ENCODE results near the gene LEMD3. TPM values are rescaled to one million over a fixed set of nuclear protein-coding genes. Genes with fewer than 3 reads are reported as not detected.

The LEMD3 gene
- polyA plus RNA-seq, 1 donor (not counting 4 experiments of a cell fraction or from before 2014, with no cell fraction given) = 21.8 TPM

GRCh38 chr12:65232476-65233077, 63.2 kb downstream of the LEMD3 start:
- Histone ChIP-seq H3K27me3 (ENCODE audit: control insufficient read depth, extremely low read depth, insufficient read depth, low read length) (no peaks in the 10 kb centered on the region), H3K9me3 (ENCODE audit: control insufficient read depth, low read depth, low read length) (no peaks in the 10 kb centered on the region), H2AFZ (ENCODE audit: control insufficient read depth, low read length) (no peak overlapping the region), H3K4me3 (ENCODE audit: control insufficient read depth in 2 of 3, extremely low read depth in 1 of 3, insufficient read depth in 2 of 3, low read depth in 1 of 3, low read length in 3 of 3) (no peak overlapping the region), H3K9me1 (ENCODE audit: control insufficient read depth, extremely low read depth, insufficient read depth, low read length) (no peaks in the 10 kb centered on the region), H3K4me2 (ENCODE audit: control insufficient read depth, extremely low read depth, insufficient read depth, low read depth, low read length) (no peak overlapping the region), H3K9ac (ENCODE audit: control insufficient read depth, extremely low read depth, insufficient read depth, low read length) (no peak overlapping the region), H3K79me2 (ENCODE audit: control insufficient read depth, insufficient read depth, low read length) (peaks cover 10% of the 10 kb centered on the region), H3K36me3 (ENCODE audit: control insufficient read depth in 2 of 2, extremely low read depth in 1 of 2, insufficient read depth in 2 of 2, low read length in 2 of 2) (no peaks in the 10 kb centered on the region), H3K4me1 (ENCODE audit: control insufficient read depth, extremely low read depth, insufficient read depth, low read length) (peaks cover 3% of the 10 kb centered on the region), H3K27ac (ENCODE audit: control insufficient read depth, insufficient read depth, low read length) (no peak overlapping the region), H4K20me1 (ENCODE audit: control insufficient read depth, extremely low read depth, insufficient read depth, low read length) (no peaks in the 10 kb centered on the region)
- TF ChIP-seq CTCF (optimal IDR thresholded peaks at IDR 0.05 in 1 of 3, IDR thresholded peaks at IDR 0.05 in 1 of 3, conservative IDR thresholded peaks at IDR 0.05 in 1 of 3; ENCODE audit: extremely low read depth in 1 of 3, insufficient read depth in 2 of 3, low read length in 3 of 3) (peak in 1 of 3 experiments; percentile 12), EZH2 (IDR thresholded peaks at IDR 0.05; ENCODE audit: low read length) (no peak)
- dilution Hi-C loops (cut with MboI; ENCODE audit: extremely low pct_ligation_motif_present, low sequenced_read_pairs) = no loop called here
- FAIRE-seq = no peak
- no peak for DNase-seq (ENCODE audit: low read depth, low spot score)

- Histone ChIP-seq H3K27ac (ENCODE audit: control insufficient read depth, insufficient read depth, low read length) (no peak overlapping the region), H4K20me1 (ENCODE audit: control insufficient read depth, extremely low read depth, insufficient read depth, low read length) (no peaks in the 10 kb centered on the region), H3K9me1 (ENCODE audit: control insufficient read depth, extremely low read depth, insufficient read depth, low read length) (no peaks in the 10 kb centered on the region), H3K27me3 (ENCODE audit: control insufficient read depth, extremely low read depth, insufficient read depth, low read length) (no peaks in the 10 kb centered on the region), H2AFZ (ENCODE audit: control insufficient read depth, low read length) (no peak overlapping the region), H3K4me1 (ENCODE audit: control insufficient read depth, extremely low read depth, insufficient read depth, low read length) (no peaks in the 10 kb centered on the region), H3K36me3 (ENCODE audit: control insufficient read depth in 2 of 2, extremely low read depth in 1 of 2, insufficient read depth in 2 of 2, low read length in 2 of 2) (peaks cover 0 to 2% of the 10 kb centered on the region in 2 experiments), H3K79me2 (ENCODE audit: control insufficient read depth, insufficient read depth, low read length) (peaks cover 6% of the 10 kb centered on the region), H3K4me2 (ENCODE audit: control insufficient read depth, extremely low read depth, insufficient read depth, low read depth, low read length) (no peak overlapping the region), H3K9ac (ENCODE audit: control insufficient read depth, extremely low read depth, insufficient read depth, low read length) (no peak overlapping the region), H3K9me3 (ENCODE audit: control insufficient read depth, low read depth, low read length) (no peaks in the 10 kb centered on the region), H3K4me3 (ENCODE audit: control insufficient read depth in 2 of 3, extremely low read depth in 1 of 3, insufficient read depth in 2 of 3, low read depth in 1 of 3, low read length in 3 of 3) (no peak overlapping the region)
- dilution Hi-C loops (cut with MboI; ENCODE audit: extremely low pct_ligation_motif_present, low sequenced_read_pairs) = no loop called here
- DNase-seq (ENCODE audit: low read depth, low spot score) (no peak), FAIRE-seq (no peak)
- TF ChIP-seq EZH2 (IDR thresholded peaks at IDR 0.05; ENCODE audit: low read length) (no peak), CTCF (optimal IDR thresholded peaks at IDR 0.05 in 1 of 3, IDR thresholded peaks at IDR 0.05 in 1 of 3, conservative IDR thresholded peaks at IDR 0.05 in 1 of 3; ENCODE audit: extremely low read depth in 1 of 3, insufficient read depth in 2 of 3, low read length in 3 of 3) (no peak)
Observed at GRCh38 chr12:65237153-65237552, 67.8 kb downstream of the LEMD3 start.
